ENCODE measurements around the gene ZNF185. TPM values are rescaled to one million over a fixed set of nuclear protein-coding genes. Genes with fewer than 3 reads are reported as not detected.

ZNF185 gene
- total RNA-seq, 2 donors from 2014 or later: 13.5 to 20.7 TPM

DNA sequence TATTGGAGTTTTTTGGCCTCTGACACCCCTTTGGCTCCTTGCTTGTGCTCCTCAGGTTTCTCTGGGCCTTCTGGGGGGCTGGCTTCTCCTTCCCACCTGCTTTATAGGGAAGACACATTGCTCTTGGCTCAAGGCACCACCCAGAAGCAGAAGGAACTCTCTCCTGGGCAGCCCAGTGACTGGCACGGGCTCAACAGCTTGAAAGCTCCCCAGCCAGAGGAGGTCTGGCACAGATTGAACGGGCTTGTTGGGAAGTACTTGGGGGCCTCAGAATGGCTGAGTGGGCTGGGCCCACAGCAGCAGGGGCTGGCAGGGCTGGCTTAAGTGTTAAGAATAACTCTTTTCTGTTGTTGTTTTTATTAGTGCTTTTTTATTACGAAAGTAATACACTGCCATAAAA is 11.2 kb upstream of the ZNF185 start:
- Mint-ChIP-seq H3K4me3 (no peak overlapping the region), H3K27me3 (ENCODE audit: insufficient read depth) (peaks cover 43% of the 10 kb centered on the region), H3K9me3 (peaks cover 66% of the 10 kb centered on the region), H3K27ac (no peak overlapping the region), H3K36me3 (ENCODE audit: low read depth) (no peaks in the 10 kb centered on the region), H3K4me1 (peaks cover 19% of the 10 kb centered on the region)
- Histone ChIP-seq H3K9ac (ENCODE audit: extremely low read depth, low read length, poor library complexity, severe bottlenecking) (no peak overlapping the region), H3K4me1 (ENCODE audit: control insufficient read depth, insufficient read depth, low read length) (no peaks in the 10 kb centered on the region), H3K27me3 (ENCODE audit: control insufficient read depth, insufficient read depth, low read length, poor library complexity, severe bottlenecking) (peaks cover 17% of the 10 kb centered on the region), H3K36me3 (ENCODE audit: control insufficient read depth, insufficient read depth, low read length) (no peaks in the 10 kb centered on the region), H3K9me3 (ENCODE audit: control insufficient read depth, low read length) (no peaks in the 10 kb centered on the region), H3K4me3 (ENCODE audit: low read length) (no peak overlapping the region), H3K27ac (ENCODE audit: low read depth, low read length) (no peak overlapping the region)
- no peak for TF ChIP-seq CTCF (conservative IDR thresholded peaks at IDR 0.05)
- WGBS, 2 experiments (ENCODE audit: insufficient coverage in 1 of 2, insufficient read length in 1 of 2): 93% methylated on average over 2 of the region's 3 CpGs; no CpG with 5 or more reads in 1 of the 2 experiments
- no peak for DNase-seq

DNA sequence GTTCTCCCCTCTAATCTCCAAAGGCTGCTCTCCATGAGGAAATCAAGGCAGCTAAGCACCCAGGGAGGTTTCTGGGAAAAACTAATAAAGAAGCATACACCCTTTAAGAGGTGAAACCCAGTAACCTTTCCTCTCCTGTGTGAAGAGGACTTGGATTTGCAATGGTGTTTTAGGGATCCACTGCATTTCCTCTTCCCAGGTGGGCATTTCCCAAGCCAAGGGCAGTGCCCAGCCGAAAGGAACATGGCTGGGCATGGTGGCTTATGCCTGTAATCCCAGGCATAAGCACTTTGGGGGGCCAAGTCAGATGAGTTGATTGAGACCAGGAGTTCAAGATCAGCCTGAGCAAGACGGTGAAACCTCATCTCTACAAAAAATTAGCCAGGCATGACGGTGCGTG is 5.4 kb upstream of the ZNF185 start:
- DNase-seq: no peak
- H3K27ac Mint-ChIP-seq: no peak overlapping the region
- TF ChIP-seq CTCF (conservative IDR thresholded peaks at IDR 0.05): no peak
- Histone ChIP-seq H3K27ac (ENCODE audit: low read depth, low read length) (no peak overlapping the region), H3K4me3 (ENCODE audit: low read length) (no peak overlapping the region), H3K4me1 (ENCODE audit: control insufficient read depth, insufficient read depth, low read length) (no peaks in the 10 kb centered on the region), H3K9me3 (ENCODE audit: control insufficient read depth, low read length) (no peaks in the 10 kb centered on the region), H3K27me3 (ENCODE audit: control insufficient read depth, insufficient read depth, low read length, poor library complexity, severe bottlenecking) (peaks cover 5% of the 10 kb centered on the region), H3K36me3 (ENCODE audit: control insufficient read depth, insufficient read depth, low read length) (no peaks in the 10 kb centered on the region), H3K9ac (ENCODE audit: extremely low read depth, low read length, poor library complexity, severe bottlenecking) (no peak overlapping the region)
- no peaks in the 10 kb centered on the region for H3K36me3 Mint-ChIP-seq (ENCODE audit: low read depth)
- WGBS, 2 experiments (ENCODE audit: insufficient coverage in 1 of 2, insufficient read length in 1 of 2): 87% methylated on average over 4 of the region's 4 CpGs; no CpG with 5 or more reads in 1 of the 2 experiments
- H3K4me3 Mint-ChIP-seq: no peak overlapping the region
- H3K27me3 Mint-ChIP-seq (ENCODE audit: insufficient read depth): peaks cover 40% of the 10 kb centered on the region
- peaks cover 4% of the 10 kb centered on the region for H3K4me1 Mint-ChIP-seq
- peaks cover 77% of the 10 kb centered on the region for H3K9me3 Mint-ChIP-seq

DNA sequence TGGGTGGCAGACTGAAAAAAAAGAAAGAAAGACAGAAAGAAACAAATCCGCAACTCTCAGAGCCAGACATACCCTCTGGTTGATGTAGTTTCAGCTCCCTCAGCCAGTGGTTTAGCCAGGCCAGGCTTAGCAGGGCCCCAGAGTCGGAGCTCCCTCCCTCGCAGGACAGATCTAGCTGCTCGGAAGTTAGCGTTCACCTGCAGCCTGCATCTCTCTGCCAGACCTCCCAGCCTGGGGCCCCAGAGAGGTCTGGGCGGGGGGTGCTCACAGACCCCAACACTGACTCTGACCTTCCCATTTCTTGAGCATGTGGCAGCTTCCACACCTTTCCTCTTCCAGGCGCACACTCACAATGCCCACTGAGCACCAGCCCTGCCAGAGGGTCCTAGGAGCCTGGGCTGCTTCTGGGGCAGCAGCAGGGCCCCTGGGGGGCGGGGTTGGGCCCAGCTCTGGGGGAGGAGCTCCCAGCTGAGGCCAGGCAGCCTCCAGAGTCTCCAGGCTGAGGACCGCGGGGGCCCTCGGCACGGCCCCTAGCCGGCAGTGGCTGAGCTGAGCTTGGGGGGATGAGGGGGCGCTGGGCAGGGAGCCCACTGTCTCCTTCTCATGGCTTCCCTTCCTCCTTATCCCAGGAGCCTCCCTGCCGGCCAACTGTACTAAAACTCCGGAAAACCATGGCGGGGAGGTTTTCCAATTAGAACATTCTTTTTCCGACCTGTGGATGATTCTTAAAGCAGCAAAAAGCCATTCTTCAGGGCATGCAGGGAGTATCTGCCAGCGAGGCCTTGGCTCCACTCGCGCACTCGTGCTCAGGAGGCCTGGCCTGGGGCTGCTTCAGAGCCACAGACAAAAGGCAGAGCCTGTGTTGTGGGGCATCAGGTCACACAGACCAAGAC is 4.6 kb upstream of the ZNF185 start:
- H3K4me1 Mint-ChIP-seq: peaks cover 4% of the 10 kb centered on the region
- H3K4me3 Mint-ChIP-seq: no peak overlapping the region
- H3K9ac ChIP-seq (ENCODE audit: extremely low read depth, low read length, poor library complexity, severe bottlenecking): no peak overlapping the region
- H3K27me3 Mint-ChIP-seq (ENCODE audit: insufficient read depth): peaks cover 39% of the 10 kb centered on the region
- H3K4me3 ChIP-seq (ENCODE audit: low read length): no peak overlapping the region
- DNase-seq: peak; percentile 68
- H3K27ac ChIP-seq (ENCODE audit: low read depth, low read length): no peak overlapping the region
- H3K27ac Mint-ChIP-seq: no peak overlapping the region
- no peaks in the 10 kb centered on the region for H3K9me3 ChIP-seq (ENCODE audit: control insufficient read depth, low read length)
- WGBS, 2 experiments (ENCODE audit: insufficient coverage in 1 of 2, insufficient read length in 1 of 2): 83 to 88% methylated on average over 3 to 21 of the region's 22 CpGs
- peaks cover 5% of the 10 kb centered on the region for H3K27me3 ChIP-seq (ENCODE audit: control insufficient read depth, insufficient read depth, low read length, poor library complexity, severe bottlenecking)
- H3K9me3 Mint-ChIP-seq: peaks cover 70% of the 10 kb centered on the region
- H3K4me1 ChIP-seq (ENCODE audit: control insufficient read depth, insufficient read depth, low read length): no peaks in the 10 kb centered on the region
- H3K36me3 Mint-ChIP-seq (ENCODE audit: low read depth): no peaks in the 10 kb centered on the region
- no peak for TF ChIP-seq CTCF (conservative IDR thresholded peaks at IDR 0.05)
- no peaks in the 10 kb centered on the region for H3K36me3 ChIP-seq (ENCODE audit: control insufficient read depth, insufficient read depth, low read length)

Measured in endodermal cell (in vitro differentiated cells).